ENCODE data around the gene C14orf132.

Gene C14orf132

DNA sequence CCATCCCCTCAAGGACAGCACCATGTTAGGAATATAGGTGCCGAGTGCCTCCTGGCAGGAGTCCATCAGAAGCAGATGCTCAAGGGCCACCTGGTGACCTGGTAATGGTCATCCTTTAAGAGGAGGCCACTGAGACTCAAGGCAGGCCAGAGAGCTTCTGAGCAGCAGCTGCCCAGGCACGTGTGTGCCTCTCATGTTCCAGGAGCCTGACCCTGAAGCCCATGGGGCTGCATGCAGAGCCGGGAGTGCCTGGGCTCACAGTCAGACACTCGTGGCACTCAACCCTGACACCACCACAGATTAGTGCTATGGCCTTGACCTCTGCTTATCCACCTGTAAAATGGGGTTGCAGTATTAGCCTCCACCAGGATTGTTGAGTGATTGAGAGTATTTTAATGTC, 45.6 kb downstream of the C14orf132 start:
- no peak for DNase-seq

GRCh38 chr14:96085369-96085768, 46.2 kb downstream of the C14orf132 start:
- no peak for DNase-seq

DNA sequence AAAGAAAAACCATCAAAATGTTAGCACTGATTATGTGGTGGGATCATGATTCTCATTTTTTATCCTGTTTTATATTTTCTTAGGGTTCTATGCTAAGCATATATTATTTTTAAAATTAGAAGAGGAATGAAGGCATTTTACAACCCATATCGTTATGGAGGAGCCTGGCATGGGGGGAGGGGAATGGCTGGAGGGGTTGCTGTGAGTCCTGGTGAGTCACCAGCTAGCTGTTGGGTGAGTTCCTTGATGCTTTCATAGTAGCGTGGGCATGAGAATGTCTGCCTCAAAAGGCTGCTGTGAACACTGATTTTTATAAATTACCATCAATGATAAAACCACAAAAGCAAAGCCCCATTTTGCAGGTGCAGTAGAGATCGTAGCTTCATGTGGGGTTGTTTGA, 46.9 kb downstream of the C14orf132 start:
- no peak for DNase-seq

- no peak for DNase-seq
These were observed 47.5 kb downstream of the C14orf132 start for GRCh38 chr14:96086574-96087077.

- DNase-seq, result no peak
These were observed 48.9 kb downstream of the C14orf132 start for GRCh38 chr14:96088074-96088473.

DNA sequence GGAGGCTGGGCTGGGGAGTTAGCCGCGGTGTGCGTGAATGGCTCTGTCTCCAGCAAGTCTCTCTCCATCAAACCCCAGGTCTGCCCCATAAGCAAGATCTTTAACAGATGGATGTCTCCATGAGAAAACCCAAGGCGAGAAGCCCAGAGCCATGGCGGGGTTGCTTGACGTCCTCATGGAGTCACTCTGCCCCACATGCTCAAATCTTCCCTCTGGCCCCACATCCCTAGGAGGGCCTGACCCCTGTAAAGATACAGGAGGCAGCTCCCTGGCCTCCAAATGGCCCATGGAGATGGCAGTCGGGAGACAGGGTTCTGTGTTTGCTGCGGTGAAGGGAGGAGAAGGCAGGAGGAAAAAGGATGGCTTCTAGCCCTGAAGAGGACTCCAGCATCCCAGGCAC, 49.3 kb downstream of the C14orf132 start:
- no peak for DNase-seq

- no peak for DNase-seq
These were observed 49.7 kb downstream of the C14orf132 start for GRCh38 chr14:96088911-96089310.

DNA sequence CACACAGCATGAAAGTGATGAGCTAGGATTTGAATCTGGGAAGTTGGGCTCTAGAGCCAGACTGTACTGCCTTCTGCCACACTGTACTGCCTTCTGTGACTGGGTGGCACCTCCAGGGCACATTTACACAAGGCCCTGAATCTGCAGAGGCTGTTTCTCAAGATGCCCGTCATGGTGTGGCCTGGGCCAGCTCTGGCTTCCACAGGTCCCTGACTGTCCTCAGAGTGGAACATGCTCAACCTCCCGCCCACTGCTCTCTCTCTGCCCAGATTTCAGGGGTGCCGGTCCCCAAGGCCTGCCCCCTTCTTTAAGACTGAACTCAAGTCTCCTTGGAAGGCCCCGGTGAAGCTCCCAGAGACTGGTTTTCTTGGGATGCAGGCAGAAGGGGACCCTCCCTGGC, 50.2 kb downstream of the C14orf132 start:
- DNase-seq, result no peak

GRCh38 chr14:96090441-96091148, 51.4 kb downstream of the C14orf132 start:
- DNase-seq, result peak; percentile 40

DNA sequence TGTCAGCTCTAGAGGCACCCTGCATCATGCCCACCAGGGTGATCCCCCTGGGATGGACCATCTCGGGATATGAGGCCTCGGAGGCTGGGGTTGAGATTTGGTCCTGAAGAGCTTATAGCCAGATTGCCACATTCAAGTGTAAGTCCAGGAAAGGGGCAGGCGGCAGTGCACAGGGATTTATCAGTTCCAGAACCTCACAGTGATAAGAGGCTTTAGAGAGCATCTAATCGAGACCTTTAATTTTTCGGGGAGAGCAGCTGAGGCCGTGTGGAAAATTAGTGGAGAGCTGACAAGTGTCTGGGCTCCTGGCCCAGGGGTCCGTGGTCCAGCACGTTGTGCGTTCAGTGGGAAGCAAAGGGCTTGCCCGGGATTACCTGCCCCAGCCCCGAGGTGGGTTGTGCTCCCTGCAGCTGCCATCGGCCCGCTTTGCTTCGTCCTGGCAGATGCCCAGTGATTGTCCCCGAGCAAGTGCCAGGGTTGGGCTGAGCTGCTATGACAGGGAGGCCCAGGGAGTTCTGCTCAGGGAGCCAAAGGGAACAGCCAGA, 52.1 kb downstream of the C14orf132 start:
- DNase-seq, result no peak

- no peak for DNase-seq
These were observed 52.8 kb downstream of the C14orf132 start for GRCh38 chr14:96091941-96092411.

GRCh38 chr14:96092936-96093335, 53.8 kb downstream of the C14orf132 start:
- DNase-seq, result no peak

DNA sequence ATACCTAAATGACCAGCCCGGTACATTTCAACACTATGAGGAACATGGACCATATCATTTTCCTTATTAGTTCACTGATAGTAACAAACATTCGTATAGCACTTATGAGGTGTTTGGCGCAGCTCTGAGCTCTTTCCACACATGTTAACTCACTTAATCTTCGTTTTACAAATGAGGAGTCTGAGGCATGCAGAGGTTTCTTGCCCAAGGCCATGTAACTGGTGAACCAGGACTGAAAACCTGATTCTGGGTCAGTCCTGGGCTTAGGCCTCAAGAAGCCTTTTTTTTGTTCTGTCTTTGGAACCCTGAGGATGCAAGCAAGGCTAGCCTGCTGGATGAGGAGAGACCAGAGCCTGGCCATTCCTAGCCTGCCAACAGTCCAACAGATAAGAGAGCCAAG, 55.0 kb downstream of the C14orf132 start:
- DNase-seq, result no peak

DNA sequence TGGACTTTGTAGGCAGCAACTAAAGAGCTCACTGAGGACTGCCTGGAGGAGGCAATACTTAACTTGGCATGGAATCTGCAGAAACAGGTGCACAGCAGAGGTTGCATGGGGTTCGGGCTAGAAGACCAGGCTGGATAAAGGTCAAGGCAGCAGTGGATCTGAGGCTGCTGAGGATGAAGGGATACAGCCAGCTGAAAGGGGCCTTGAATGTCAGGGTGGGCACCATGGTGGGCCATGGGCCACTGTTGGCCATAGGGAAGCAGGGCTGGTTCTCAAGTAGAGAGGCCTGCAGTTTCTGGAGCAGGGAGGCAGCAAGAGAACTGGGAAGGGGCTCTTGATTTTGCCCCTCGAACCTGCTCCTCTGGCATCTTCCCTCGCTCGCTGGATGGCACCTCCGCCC, 55.5 kb downstream of the C14orf132 start:
- DNase-seq, result no peak

DNA sequence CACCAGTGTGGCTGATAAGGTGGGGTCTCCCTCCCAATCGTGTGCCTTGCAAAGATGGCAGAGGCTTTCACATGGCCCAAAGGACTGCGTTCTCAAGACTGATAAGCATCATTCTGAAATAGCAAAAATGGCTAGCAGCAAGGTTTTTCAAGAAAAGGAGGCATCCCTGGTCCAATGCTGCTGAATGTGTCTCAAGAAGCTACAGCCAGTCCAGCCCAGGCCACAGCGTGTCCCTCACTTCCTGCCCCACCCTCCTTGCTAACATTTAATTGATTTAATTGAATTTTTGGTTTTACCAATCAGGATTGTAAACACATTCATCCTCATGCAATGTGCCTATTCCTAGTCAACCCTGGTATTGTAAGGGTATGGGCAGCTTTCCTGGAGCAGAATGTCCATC, 55.9 kb downstream of the C14orf132 start:
- DNase-seq, result no peak

- peak; percentile 91 for DNase-seq
These were observed 56.7 kb downstream of the C14orf132 start for GRCh38 chr14:96095581-96096476.

DNA sequence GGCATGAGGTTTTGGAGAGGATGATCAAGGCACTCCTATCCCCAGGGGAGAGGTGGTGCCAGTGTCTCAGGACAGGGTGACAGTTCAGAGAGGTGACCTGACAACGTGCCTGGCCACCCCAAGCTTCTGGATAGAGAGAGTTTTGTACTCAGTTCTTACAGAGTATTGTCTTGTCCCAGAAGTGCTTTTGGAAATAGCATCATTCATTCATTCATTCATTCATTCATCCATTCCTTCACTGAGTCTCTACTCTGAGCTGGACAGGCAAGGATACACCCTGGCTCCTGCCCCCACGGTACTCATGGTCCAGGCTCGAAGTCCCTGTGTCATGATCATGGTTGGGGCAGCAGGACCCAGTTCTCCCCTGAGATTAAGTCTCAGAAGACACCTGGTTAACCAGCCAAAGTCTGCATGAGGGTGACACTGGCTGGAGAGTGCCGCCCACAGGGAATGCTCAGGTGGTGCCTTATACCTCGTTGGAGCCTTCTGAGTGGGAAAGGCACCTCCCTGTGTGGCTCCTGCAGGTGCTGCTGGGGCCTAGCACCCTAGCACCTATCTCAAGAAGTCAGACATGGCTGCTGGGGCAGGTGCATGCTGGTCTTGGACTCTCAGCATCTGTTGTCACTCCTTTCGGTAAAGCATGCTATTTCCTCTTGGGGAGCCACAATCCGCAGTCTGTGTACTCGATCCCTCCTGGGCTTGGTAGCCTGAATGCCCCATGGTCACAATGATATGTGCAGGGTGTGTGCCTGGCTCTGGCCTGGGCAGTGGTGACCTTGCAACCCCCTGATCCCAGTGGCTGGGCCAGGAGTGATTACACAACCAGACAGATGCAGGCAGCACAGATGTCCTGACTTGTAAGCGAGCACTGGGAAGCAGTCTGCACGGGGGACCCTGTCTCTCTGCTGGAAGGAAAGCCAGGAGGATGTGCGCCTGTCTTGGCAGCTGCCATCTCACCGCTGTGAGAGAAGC, 57.8 kb downstream of the C14orf132 start:
- DNase-seq, result no peak

GRCh38 chr14:96097752-96098151, 58.6 kb downstream of the C14orf132 start:
- no peak for DNase-seq

- DNase-seq, result peak; percentile 53
These were observed 59.3 kb downstream of the C14orf132 start for GRCh38 chr14:96098309-96098998.

GRCh38 chr14:96098999-96099335, 59.8 kb downstream of the C14orf132 start:
- no peak for DNase-seq

GRCh38 chr14:96100161-96101064, 61.3 kb downstream of the C14orf132 start:
- DNase-seq, result peak; percentile 80

Measured in NCI-H748 treated with DMSO at 0.1 percent for 48 hours (cell line).